ENCODE data around the gene EFHD1. TPM values are rescaled to one million over a fixed set of nuclear protein-coding genes. Genes with fewer than 3 reads are reported as not detected.
"Not testable (repeated sequence)": the region's sequence is repeated elsewhere in the genome, so short reads cannot be mapped to it uniquely, and the experiment has no call there.

EFHD1 gene
- total RNA-seq, 1 donor from 2014 or later, result 6.0 TPM

GRCh38 chr2:232647261-232647660 lies 13.9 kb downstream of the EFHD1 start:
- DNase-seq (ENCODE audit: low spot score), result no peak

DNA sequence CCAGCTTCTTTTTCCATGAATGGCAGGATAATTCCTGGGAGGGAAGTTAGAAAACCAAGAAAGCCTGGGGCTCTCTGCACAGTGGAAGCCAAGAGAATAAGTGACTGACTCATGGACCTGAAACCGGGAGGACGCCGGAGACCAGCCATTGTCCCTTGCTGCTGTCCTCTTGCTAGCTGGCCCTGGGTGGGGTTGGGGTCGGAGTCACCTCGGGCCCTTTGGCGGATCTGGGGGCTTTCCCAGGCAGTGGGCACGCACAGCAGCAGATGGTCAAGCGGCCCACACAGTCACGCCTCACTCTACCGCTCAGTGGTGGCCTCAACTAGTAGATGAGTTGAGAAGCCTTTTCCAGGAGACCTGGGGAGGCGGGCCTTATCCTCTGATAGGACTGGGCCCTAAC lies 15.6 kb downstream of the EFHD1 start:
- DNase-seq (ENCODE audit: low spot score), result no peak

GRCh38 chr2:232652505-232652851 lies 19.1 kb downstream of the EFHD1 start:
- DNase-seq (ENCODE audit: low spot score), result no peak

DNA sequence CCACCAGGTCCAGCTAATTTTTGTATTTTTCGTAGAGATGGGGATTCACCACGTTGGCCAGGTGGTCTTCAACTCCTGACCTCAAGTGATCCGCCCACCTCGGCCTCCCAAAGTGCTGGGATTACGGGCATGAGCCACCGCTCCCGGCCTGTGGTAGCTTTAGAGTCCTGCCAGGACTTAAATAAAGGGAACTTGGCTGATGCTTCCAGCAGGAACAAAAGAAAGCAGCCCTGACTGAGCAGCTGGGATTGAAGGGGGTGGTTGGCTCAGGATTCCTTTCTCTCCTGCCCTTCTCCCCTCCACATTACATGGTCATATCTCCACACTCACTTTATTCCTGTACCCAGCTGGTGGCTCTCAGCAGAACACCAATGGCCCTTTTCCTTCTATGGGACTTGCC lies 20.0 kb downstream of the EFHD1 start:
- DNase-seq (ENCODE audit: low spot score), result no peak

DNA sequence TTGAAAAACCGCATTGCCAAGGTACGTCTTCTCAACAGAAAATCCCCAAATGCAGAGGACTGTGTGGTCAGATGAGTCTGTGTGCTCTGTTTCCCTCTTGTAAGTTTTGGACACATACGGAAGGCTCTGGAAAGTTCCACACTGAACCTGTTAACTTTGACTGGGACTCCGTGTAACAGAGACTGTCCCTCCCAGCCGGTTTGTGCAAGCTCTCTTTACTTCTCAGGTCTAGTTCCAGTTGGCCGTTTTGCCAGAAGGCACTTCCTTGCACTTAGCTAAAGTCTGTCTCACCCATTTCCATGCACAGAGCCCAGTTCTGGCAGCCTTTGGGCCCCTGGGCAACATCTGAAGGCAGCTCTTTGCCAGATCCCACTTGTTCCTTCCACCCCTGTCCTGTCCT lies 22.0 kb downstream of the EFHD1 start:
- DNase-seq (ENCODE audit: low spot score), result no peak

DNA sequence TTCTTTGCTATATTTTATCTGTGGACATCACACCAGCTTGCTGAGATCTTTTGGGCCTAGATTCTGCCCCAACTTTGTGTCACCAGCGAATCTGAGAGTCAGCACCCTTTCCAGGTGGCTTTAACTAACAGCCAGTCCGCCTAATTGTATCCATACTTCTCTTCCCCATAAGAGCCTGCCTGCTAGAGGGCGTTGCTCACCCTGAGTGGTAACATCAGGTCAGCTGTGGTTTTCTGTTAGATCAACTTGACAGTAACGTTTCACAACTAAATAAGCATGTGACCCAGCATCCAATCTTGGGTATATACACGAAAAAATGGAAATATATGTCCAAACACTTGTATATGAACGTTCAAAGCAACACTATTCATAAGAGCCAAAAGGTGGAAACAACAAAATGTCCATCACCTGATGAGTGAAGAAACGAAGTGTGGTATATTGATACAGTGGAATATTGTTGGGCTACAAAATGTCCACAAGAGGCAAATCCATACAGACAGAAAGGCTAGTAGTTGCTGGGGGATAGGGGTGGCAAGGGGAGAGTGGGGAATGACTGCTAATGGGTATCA lies 24.9 kb downstream of the EFHD1 start:
- no peak for DNase-seq (ENCODE audit: low spot score)

DNA sequence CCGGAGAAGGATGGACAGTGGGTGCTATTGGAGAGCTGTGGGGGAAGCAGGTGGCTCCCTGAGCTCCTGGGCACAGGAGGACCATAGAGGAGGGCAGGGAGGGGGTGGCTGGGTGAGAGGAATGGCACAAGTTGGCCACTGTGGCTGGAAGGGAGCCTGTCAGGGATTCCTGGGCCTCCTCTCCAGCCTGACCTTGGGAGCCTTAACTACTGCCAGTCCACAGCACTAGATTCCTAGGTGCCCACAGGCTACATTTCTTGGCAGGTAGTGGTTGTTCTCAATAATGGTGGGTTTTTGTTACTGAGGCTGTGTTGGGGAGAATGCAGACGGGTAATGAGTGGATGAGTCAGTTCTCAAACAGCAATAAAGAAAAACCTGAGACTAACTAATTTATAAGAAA lies 26.0 kb downstream of the EFHD1 start:
- DNase-seq (ENCODE audit: low spot score), result no peak

DNA sequence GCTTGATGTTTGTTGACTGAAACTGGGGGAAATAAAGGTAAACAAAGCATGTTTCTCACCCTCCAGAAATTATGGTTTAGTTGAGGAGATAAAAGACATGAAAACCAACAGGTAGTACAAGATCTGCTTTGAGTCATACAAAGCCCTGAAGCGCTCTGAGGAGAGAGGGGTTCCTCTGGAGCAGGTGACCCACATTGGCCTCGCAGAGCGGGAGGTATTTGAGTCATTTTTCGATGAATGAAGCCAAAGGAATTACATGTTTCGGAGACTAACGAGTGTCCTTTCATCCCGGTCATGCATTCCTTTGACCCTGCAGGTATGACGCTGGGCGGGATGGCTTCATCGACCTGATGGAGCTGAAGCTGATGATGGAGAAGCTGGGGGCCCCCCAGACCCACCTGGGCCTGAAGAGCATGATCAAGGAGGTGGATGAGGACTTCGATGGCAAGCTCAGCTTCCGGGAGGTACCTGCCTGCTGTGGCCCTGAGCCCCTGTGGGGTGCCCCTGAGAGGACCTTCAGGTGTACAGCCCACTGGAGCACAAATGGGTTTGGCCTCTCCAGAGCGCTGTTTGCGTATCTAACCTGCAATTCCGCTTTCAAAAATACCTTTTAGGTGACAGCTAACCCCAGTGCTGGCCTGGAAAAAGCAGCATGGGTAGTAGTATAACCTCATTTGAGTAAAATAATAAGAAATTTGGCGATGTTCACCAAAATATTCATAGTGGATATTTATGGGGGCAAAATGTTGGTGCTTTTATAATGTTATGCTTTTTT lies 29.3 kb downstream of the EFHD1 start:
- no peak for DNase-seq (ENCODE audit: low spot score)

GRCh38 chr2:232666051-232666805 lies 32.8 kb downstream of the EFHD1 start:
- DNase-seq (ENCODE audit: low spot score), result no peak

DNA sequence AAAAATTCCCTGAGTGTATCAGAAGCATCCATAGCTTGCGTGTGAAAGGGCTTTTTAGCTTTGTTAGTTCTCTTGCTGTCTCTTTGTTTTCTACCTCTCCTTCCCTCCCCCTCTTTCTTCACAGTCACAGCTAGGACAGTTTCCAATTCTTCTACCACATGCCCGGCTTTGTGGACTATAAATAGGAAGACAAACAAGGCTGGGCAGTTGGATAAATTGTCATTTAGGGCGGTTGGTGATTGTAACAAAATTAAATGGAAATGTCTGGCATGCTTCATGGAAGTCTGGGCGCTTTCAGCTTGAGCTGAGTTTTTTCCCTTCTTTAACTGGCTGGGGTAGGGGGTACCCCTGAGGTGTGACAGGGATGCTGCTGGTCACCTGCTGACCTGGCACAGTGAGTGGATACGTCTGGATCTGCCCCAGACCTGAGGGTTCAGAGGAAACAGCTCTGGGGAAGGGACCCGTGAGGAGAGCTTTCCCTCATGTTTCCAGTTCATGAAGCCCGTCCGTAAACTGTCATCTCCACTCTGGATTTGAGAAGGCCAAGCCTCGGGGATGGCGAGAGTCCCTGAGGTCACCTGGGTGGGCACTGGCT lies 34.7 kb downstream of the EFHD1 start:
- no peak for DNase-seq (ENCODE audit: low spot score)

GRCh38 chr2:232668805-232669444 lies 35.5 kb downstream of the EFHD1 start:
- no peak for DNase-seq (ENCODE audit: low spot score)

- DNase-seq (ENCODE audit: low spot score), result no peak
Observed at GRCh38 chr2:232672588-232672987, 39.2 kb downstream of the EFHD1 start.

GRCh38 chr2:232674491-232674890 lies 41.1 kb downstream of the EFHD1 start:
- DNase-seq (ENCODE audit: low spot score), result no peak

DNA sequence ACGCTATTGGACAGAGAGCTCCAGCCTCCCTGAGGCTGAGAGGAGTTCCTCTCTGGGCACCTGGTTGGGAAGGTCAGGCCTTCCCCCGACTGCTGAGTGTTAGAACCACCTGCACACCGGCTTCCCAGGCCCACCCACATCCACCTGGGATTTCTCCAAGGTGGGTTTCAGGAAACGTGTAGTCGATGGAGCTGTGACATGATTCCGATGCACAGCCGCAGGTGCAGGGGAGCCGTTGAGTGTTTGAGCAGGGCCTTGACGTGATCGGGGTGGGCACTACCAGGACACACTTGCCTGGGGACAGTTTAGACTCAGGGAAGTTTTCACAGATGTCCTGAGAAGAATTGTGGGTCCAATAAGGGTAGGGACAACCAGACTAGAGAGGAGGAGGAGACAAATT lies 42.0 kb downstream of the EFHD1 start:
- DNase-seq (ENCODE audit: low spot score), result no peak

DNA sequence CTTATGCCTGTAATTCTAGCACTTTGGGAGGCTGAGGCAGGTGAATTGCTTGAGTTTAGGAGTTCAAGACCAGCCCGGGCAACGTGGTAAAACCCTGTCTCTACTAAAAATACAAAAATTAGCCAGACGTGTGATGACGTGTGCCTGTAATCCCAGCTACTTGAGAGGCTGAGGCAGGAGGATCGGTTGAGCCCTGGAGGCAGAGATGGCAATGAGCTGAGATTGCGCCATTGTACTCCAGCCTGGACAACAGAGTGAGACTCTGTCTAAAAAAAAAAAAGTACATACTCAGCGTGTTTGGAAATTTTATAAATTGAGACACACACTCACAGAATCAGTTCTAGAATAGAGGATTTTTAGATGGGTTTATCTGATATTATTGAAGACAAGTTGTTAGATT lies 46.6 kb downstream of the EFHD1 start:
- DNase-seq (ENCODE audit: low spot score), result no peak

GRCh38 chr2:232681527-232681926 lies 48.1 kb downstream of the EFHD1 start:
- no peak for DNase-seq (ENCODE audit: low spot score)

DNA sequence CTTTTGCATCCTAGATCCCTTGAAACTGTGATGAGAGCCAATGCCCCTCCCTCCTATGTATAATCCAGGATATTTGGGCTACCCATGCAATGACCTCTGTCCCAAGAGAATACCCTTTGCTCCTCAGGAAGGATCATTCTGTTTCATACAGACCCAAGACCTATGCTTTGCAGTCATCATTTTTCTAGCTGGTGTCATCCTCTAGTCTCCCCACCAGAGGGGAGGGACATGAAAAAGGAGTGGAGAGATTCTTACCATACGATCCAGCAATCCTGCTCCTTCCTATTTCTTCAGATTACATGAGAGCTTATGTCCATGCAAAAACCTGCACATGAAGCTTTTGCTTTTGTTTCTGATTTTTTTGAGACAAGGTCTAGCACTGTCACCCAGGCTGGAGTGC lies 50.0 kb downstream of the EFHD1 start:
- no peak for DNase-seq (ENCODE audit: low spot score)

DNA sequence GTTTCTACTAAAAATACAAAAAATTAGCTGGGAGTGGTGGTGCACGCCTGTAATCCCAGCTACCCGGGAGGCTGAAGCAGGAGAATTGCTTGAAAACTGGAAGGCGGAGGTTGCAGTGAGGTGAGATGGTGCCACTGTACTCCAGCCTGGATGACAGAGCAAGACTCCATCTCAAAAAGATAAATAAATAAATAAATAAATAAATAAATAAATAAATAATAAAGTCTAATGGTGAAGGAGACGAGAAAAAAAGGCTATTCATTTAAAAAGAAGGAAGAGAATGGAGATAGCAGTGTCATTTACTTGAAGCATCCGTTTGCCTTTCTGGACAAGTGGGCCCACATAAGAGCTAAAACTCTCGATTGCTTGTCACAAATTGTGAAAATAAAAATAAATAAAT lies 52.0 kb downstream of the EFHD1 start:
- not testable (repeated sequence) for DNase-seq (ENCODE audit: low spot score)

- DNase-seq (ENCODE audit: low spot score), result no peak
Observed at GRCh38 chr2:232687382-232688160, 54.2 kb downstream of the EFHD1 start.

GRCh38 chr2:232688201-232688600 lies 54.8 kb downstream of the EFHD1 start:
- DNase-seq (ENCODE audit: low spot score), result no peak

- DNase-seq (ENCODE audit: low spot score), result peak; percentile 23
Observed at GRCh38 chr2:232689152-232689910, 55.9 kb downstream of the EFHD1 start.
